HCT116 (cell line): ENCODE measurements around the gene LRRC34. TPM values are rescaled to one million over a fixed set of nuclear protein-coding genes. Genes with fewer than 3 reads are reported as not detected.

Experiments used
- ATAC-seq: fragments of 200-7000 bp; cut with Tn5 transposase; 2 replicates; pipeline ENCODE4 v1.9.1; 2020; ENCODE audit warnings: mild to moderate bottlenecking, moderate library complexity
- BruUV-seq: library from RNA; stranded (reverse); fragments of 400-500 nt; replicated peaks from 2 replicates; lab custom pipeline; 2021; lab: Mats Ljungman, UMichigan
- CTCF ChIA-PET: fragments of 300-600 bp; sonication (Branson Sonifier 250); formaldehyde crosslinking; loops from one replicate; lab custom pipeline; 2021; ENCODE audit warnings: antibody characterized with exemption; lab: Charles Lee
- POLR2A ChIA-PET: fragments of 300-600, 350-600 bp; sonication (Branson Sonifier 250); formaldehyde crosslinking; loops from one replicate; lab custom pipeline; 2021; ENCODE audit warnings: antibody characterized with exemption; lab: Charles Lee
- RAD21 ChIA-PET, 2 experiments: fragments of 300-600 bp; sonication (Branson Sonifier 250); formaldehyde crosslinking; loops; one replicate each; lab custom pipeline; 2023; ENCODE audit warnings: low total read pairs in 2 of 2; ENCODE audit not compliant: uncharacterized antibody in 2 of 2, unreplicated experiment in 2 of 2, low non-redundant PET in 1 of 2; lab: Charles Lee
- DNase-seq: peaks from one replicate; pipeline ENCODE4 v3.0.0-alpha.2; 2010; ENCODE audit warnings: low read depth, low spot score
- H2AFZ ChIP-seq: fragments of 200-600 bp; shearing (Covaris generic), sonication (generic); 2 replicates; pipeline ENCODE4 v1.6.1; 2017; ENCODE audit warnings: low read depth, mixed run types, mixed read lengths, antibody characterized with exemption, low read length; ENCODE audit not compliant: poor library complexity, severe bottlenecking
- H3K27ac ChIP-seq: 2 replicates; pipeline ENCODE4 v1.5.1; 2012; ENCODE audit warnings: low read depth, low read length
- H3K27me3 ChIP-seq: fragments of 200-600 bp; sonication (generic); 2 replicates; pipeline ENCODE4 v1.6.1; 2016; ENCODE audit warnings: mixed run types, low read length, mixed read lengths; ENCODE audit not compliant: insufficient read depth
- H3K36me3 ChIP-seq, 2 experiments: fragments of 200-500 bp in 1 of 2; fragments of 200-600 bp in 1 of 2; sonication (Bioruptor generic) in 1 of 2; sonication (generic) in 1 of 2; 2 replicates each; pipeline versions ENCODE4 v1.5.1 to v1.6.1; 2014 to 2016; ENCODE audit warnings: low read length in 2 of 2, inconsistent platforms in 1 of 2, mixed read lengths in 1 of 2, mixed run types in 1 of 2; ENCODE audit not compliant: insufficient read depth in 2 of 2, control insufficient read depth in 1 of 2
- H3K4me1 ChIP-seq, 2 experiments: fragments of 200-600 bp in 1 of 2; sonication (generic) in 1 of 2; 2 replicates each; pipeline versions ENCODE4 v1.5.1 to v1.6.1; 2012 to 2017; ENCODE audit warnings: low read length in 2 of 2, inconsistent platforms in 1 of 2, mild to moderate bottlenecking in 1 of 2, mixed read lengths in 1 of 2, mixed run types in 1 of 2, moderate library complexity in 1 of 2; ENCODE audit not compliant: insufficient read depth in 2 of 2, control insufficient read depth in 1 of 2
- H3K4me2 ChIP-seq: fragments of 200-600 bp; sonication (generic); 2 replicates; pipeline ENCODE4 v1.6.1; 2017; ENCODE audit warnings: mixed run types, low read length, mixed read lengths
- H3K4me3 ChIP-seq, 2 experiments: fragments of 200-600 bp in 1 of 2; sonication (generic) in 1 of 2; replicated peaks in 1 of 2; 2 replicates each; pipeline ENCODE4 v1.5.1; 2011 to 2016; ENCODE audit warnings: low read length in 2 of 2, control low read depth in 1 of 2, low read depth in 1 of 2, mild to moderate bottlenecking in 1 of 2, mixed read lengths in 1 of 2, mixed run types in 1 of 2
- H3K79me2 ChIP-seq: fragments of 200-600 bp; sonication (generic); 2 replicates; pipeline ENCODE4 v1.6.1; 2017; ENCODE audit warnings: mild to moderate bottlenecking, mixed run types, low read length, moderate library complexity, mixed read lengths; ENCODE audit not compliant: insufficient read depth
- H3K9ac ChIP-seq: fragments of 200-600 bp; sonication (generic); 2 replicates; pipeline ENCODE4 v1.6.1; 2016; ENCODE audit warnings: low read length, mixed read lengths
- H3K9me2 ChIP-seq: fragments of 200-600 bp; sonication (generic), shearing (Covaris generic); 2 replicates; pipeline ENCODE4 v1.6.1; 2017; ENCODE audit warnings: mixed run types, mild to moderate bottlenecking, moderate library complexity; ENCODE audit not compliant: insufficient read depth
- H3K9me3 ChIP-seq, 2 experiments: fragments of 200-500 bp in 1 of 2; fragments of 200-600 bp in 1 of 2; sonication (Bioruptor generic) in 1 of 2; sonication (generic) in 1 of 2; 2 replicates each; pipeline ENCODE4 v1.6.1; 2014 to 2017; ENCODE audit warnings: low read length in 2 of 2, mixed read lengths in 2 of 2, inconsistent platforms in 1 of 2, low read depth in 1 of 2, mild to moderate bottlenecking in 1 of 2, mixed run types in 1 of 2, moderate library complexity in 1 of 2; ENCODE audit not compliant: control insufficient read depth in 1 of 2, insufficient read depth in 1 of 2
- H4K20me1 ChIP-seq: fragments of 200-600 bp; sonication (generic), shearing (Covaris generic); 2 replicates; pipeline ENCODE4 v1.6.1; 2017; ENCODE audit warnings: mixed run types, mild to moderate bottlenecking, moderate library complexity; ENCODE audit not compliant: insufficient read depth
- CBX3 ChIP-seq: IDR thresholded peaks from 2 replicates; pipeline ENCODE4 v1.6.1; 2012; ENCODE audit warnings: low read depth
- CEBPB ChIP-seq: IDR thresholded peaks from 2 replicates; pipeline ENCODE4 v1.6.1; 2012; ENCODE audit warnings: low read depth
- CTCF ChIP-seq, 3 experiments: fragments of 200-600 bp in 1 of 3; sonication (generic) in 1 of 3; IDR thresholded peaks in 2 of 3; conservative IDR thresholded peaks in 1 of 3; 2 replicates each; pipeline ENCODE4 v1.5.1; 2012 to 2017; ENCODE audit warnings: low read depth in 2 of 3, low read length in 2 of 3, antibody characterized with exemption in 1 of 3, borderline replicate concordance in 1 of 3, control low read depth in 1 of 3, mild to moderate bottlenecking in 1 of 3, mixed read lengths in 1 of 3, mixed run types in 1 of 3, moderate library complexity in 1 of 3; ENCODE audit not compliant: insufficient read depth in 1 of 3
- EGR1 ChIP-seq: IDR thresholded peaks from 2 replicates; pipeline ENCODE4 v1.6.1; 2012; ENCODE audit warnings: low read depth
- ELF1 ChIP-seq: IDR thresholded peaks from 2 replicates; pipeline ENCODE4 v1.6.1; 2012; ENCODE audit warnings: low read depth, borderline replicate concordance
- FOSL1 ChIP-seq: IDR thresholded peaks from 2 replicates; pipeline ENCODE4 v1.6.1; 2012; ENCODE audit warnings: low read depth
- MAX ChIP-seq: IDR thresholded peaks from 2 replicates; pipeline ENCODE4 v1.6.1; 2012
- POLR2A ChIP-seq: IDR thresholded peaks from 2 replicates; pipeline ENCODE4 v1.7.0; 2011; ENCODE audit warnings: borderline replicate concordance; ENCODE audit not compliant: insufficient read depth, insufficient read length; ENCODE audit errors: extremely low read depth
- SIN3A ChIP-seq: IDR thresholded peaks from 2 replicates; pipeline ENCODE4 v1.6.1; 2012; ENCODE audit warnings: low read depth
- SRF ChIP-seq: IDR thresholded peaks from 2 replicates; pipeline ENCODE4 v1.6.1; 2012; ENCODE audit warnings: low read depth
- TCF7L2 ChIP-seq: IDR thresholded peaks from 2 replicates; pipeline ENCODE4 v1.7.0; 2011; ENCODE audit warnings: borderline replicate concordance, inconsistent platforms; ENCODE audit not compliant: insufficient read depth, insufficient read length; ENCODE audit errors: extremely low read depth
- ZFX ChIP-seq: fragments of 450-650 bp; IDR thresholded peaks from 2 replicates; pipeline ENCODE4 v1.6.1; 2017
- intact Hi-C: fragments of 100-400 bp; cut with micrococcal nuclease; formaldehyde crosslinking; loops from 2 replicates; pipeline ENCODE4 v1.10.0; 2022
- total RNA-seq: library from RNA; stranded (reverse); gene quantifications from one replicate; pipeline ENCODE4 v1.2.1, GENCODE V29; 2021; ENCODE audit not compliant: unreplicated experiment
- TF ChIP-seq, protein P1 (sequence below): IDR thresholded peaks from 2 replicates; pipeline ENCODE4 v1.6.1; 2011; ENCODE audit warnings: mild to moderate bottlenecking, low read length, moderate library complexity; ENCODE audit not compliant: insufficient replicate concordance; ENCODE audit errors: extremely low read depth
- TF ChIP-seq, protein P2 (sequence below): IDR thresholded peaks from 2 replicates; pipeline ENCODE4 v1.6.1; 2012; ENCODE audit warnings: low read depth

LRRC34 gene
- total RNA-seq, 1 experiment from 2014 or later: not detected

- no peak overlapping the region for H3K9ac ChIP-seq
- H3K27ac ChIP-seq: no peak overlapping the region
- no peak overlapping the region for H2AFZ ChIP-seq
- no peak overlapping the region for H3K4me2 ChIP-seq
- no peak for ATAC-seq
- H3K4me1 ChIP-seq: no peaks in the 10 kb centered on the region
- no TSS peak for BruUV-seq
- H3K9me2 ChIP-seq: no peaks in the 10 kb centered on the region
- intact Hi-C loops: no loop called here
- ChIA-PET POLR2A (no interaction called here), CTCF (no interaction called here), RAD21 (no interaction called here)
- H4K20me1 ChIP-seq: no peaks in the 10 kb centered on the region
- no peak for DNase-seq
- no peaks in the 10 kb centered on the region for H3K36me3 ChIP-seq
- no peak overlapping the region for H3K4me3 ChIP-seq
- H3K27me3 ChIP-seq: no peaks in the 10 kb centered on the region
- no peaks in the 10 kb centered on the region for H3K79me2 ChIP-seq
- TF ChIP-seq EGR1 (no peak), ZFX (no peak), TCF7L2 (no peak), ELF1 (no peak), POLR2A (no peak), CEBPB (no peak), CTCF (IDR thresholded peaks at IDR 0.05 in 2 of 3, conservative IDR thresholded peaks at IDR 0.05 in 1 of 3; ENCODE audit: borderline replicate concordance in 1 of 3, insufficient read depth in 1 of 3, low read depth in 2 of 3, low read length in 2 of 3) (no peak)
- H3K9me3 ChIP-seq: no peaks in the 10 kb centered on the region
These were observed 8.0 kb downstream of the LRRC34 start for GRCh38 chr3:169804681-169805080.

GRCh38 chr3:169792359-169792758 is 20.3 kb downstream of the LRRC34 start:
- Histone ChIP-seq H2AFZ (no peak overlapping the region), H3K9ac (no peak overlapping the region), H3K4me2 (no peak overlapping the region), H3K4me1 (no peaks in the 10 kb centered on the region), H3K9me2 (no peaks in the 10 kb centered on the region), H3K4me3 (no peak overlapping the region), H3K27me3 (no peaks in the 10 kb centered on the region), H3K79me2 (no peaks in the 10 kb centered on the region), H3K27ac (no peak overlapping the region), H3K36me3 (peaks cover 12 to 14% of the 10 kb centered on the region in 2 experiments; a peak in 3 of 4 replicates), H4K20me1 (no peaks in the 10 kb centered on the region), H3K9me3 (no peaks in the 10 kb centered on the region)
- CTCF ChIA-PET: no interaction called here
- ATAC-seq (no peak), DNase-seq (no peak)
- RAD21 ChIA-PET: no interaction called here
- POLR2A ChIA-PET: no interaction called here
- no TSS peak for BruUV-seq
- intact Hi-C loops: no loop called here
- TF ChIP-seq CBX3 (no peak), MAX (no peak), SRF (no peak), SIN3A (no peak), FOSL1 (no peak)
- TF ChIP-seq, protein P1, sequence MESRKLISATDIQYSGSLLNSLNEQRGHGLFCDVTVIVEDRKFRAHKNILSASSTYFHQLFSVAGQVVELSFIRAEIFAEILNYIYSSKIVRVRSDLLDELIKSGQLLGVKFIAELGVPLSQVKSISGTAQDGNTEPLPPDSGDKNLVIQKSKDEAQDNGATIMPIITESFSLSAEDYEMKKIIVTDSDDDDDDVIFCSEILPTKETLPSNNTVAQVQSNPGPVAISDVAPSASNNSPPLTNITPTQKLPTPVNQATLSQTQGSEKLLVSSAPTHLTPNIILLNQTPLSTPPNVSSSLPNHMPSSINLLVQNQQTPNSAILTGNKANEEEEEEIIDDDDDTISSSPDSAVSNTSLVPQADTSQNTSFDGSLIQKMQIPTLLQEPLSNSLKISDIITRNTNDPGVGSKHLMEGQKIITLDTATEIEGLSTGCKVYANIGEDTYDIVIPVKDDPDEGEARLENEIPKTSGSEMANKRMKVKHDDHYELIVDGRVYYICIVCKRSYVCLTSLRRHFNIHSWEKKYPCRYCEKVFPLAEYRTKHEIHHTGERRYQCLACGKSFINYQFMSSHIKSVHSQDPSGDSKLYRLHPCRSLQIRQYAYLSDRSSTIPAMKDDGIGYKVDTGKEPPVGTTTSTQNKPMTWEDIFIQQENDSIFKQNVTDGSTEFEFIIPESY: no peak
- TF ChIP-seq, protein P2, sequence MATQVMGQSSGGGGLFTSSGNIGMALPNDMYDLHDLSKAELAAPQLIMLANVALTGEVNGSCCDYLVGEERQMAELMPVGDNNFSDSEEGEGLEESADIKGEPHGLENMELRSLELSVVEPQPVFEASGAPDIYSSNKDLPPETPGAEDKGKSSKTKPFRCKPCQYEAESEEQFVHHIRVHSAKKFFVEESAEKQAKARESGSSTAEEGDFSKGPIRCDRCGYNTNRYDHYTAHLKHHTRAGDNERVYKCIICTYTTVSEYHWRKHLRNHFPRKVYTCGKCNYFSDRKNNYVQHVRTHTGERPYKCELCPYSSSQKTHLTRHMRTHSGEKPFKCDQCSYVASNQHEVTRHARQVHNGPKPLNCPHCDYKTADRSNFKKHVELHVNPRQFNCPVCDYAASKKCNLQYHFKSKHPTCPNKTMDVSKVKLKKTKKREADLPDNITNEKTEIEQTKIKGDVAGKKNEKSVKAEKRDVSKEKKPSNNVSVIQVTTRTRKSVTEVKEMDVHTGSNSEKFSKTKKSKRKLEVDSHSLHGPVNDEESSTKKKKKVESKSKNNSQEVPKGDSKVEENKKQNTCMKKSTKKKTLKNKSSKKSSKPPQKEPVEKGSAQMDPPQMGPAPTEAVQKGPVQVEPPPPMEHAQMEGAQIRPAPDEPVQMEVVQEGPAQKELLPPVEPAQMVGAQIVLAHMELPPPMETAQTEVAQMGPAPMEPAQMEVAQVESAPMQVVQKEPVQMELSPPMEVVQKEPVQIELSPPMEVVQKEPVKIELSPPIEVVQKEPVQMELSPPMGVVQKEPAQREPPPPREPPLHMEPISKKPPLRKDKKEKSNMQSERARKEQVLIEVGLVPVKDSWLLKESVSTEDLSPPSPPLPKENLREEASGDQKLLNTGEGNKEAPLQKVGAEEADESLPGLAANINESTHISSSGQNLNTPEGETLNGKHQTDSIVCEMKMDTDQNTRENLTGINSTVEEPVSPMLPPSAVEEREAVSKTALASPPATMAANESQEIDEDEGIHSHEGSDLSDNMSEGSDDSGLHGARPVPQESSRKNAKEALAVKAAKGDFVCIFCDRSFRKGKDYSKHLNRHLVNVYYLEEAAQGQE: no peak
